Motor neuron (in vitro differentiated cells): Measurements from ENCODE around the gene OCRL. TPM values are rescaled to one million over a fixed set of nuclear protein-coding genes. Genes with fewer than 3 reads are reported as not detected.

Experiments used
- ATAC-seq, 8 experiments: fragments of 200-7000 bp; cut with Tn5 transposase; replicated peaks in 6 of 8; 2 replicates each; pipeline ENCODE4 v1.8.0; 2021; ENCODE audit warnings: mild to moderate bottlenecking in 8 of 8, moderate library complexity in 8 of 8
- H3K27ac ChIP-seq, 2 donors: fragments of 250-450 bp; sonication (Bioruptor Pico); 2 replicates each; pipeline ENCODE4 v1.9.0; 2021; ENCODE audit warnings: antibody characterized with exemption in 2 of 2, mild to moderate bottlenecking in 2 of 2, moderate library complexity in 1 of 2
- H3K4me1 ChIP-seq, 2 donors: fragments of 250-450 bp; sonication (Bioruptor Pico); replicated peaks in 1 of 2; 2 replicates each; pipeline ENCODE4 v1.6.1; 2021; ENCODE audit warnings: antibody characterized with exemption in 2 of 2, mild to moderate bottlenecking in 2 of 2, moderate library complexity in 1 of 2
- H3K4me3 ChIP-seq, 5 donors: fragments of 250-450 bp; sonication (Bioruptor Pico); 2 replicates each; pipeline ENCODE4 v1.9.0; 2021; ENCODE audit warnings: antibody characterized with exemption in 5 of 5, mild to moderate bottlenecking in 5 of 5, moderate library complexity in 4 of 5
- WGBS, 10 experiments: fragments of 450-650 bp; shearing (Covaris generic); methylation state at CpG; one replicate each; pipeline ENCODE4 v1.0.0; 2022; 5-methylcytosine and 5-hydroxymethylcytosine counted together
- in situ Hi-C, 9 experiments: fragments of 400-800 bp; cut with MboI; loops; one replicate each; pipeline ENCODE4 v1.15.0; 2021; ENCODE audit warnings: low sequenced_read_pairs in 9 of 9, low pct_unique_long_range_greater_than_20kb in 2 of 9; ENCODE audit not compliant: unreplicated experiment in 9 of 9
- total RNA-seq, 8 experiments: library from RNA; unstranded; fragments of 300-600 nt; gene quantifications; 2 replicates each; pipeline versions ENCODE4 v1.2.3 to v1.2.4, GENCODE V29; 2022

OCRL gene
- total RNA-seq, 8 experiments from 2014 or later: 12.7 to 22.3 (median 18.5) TPM

DNA sequence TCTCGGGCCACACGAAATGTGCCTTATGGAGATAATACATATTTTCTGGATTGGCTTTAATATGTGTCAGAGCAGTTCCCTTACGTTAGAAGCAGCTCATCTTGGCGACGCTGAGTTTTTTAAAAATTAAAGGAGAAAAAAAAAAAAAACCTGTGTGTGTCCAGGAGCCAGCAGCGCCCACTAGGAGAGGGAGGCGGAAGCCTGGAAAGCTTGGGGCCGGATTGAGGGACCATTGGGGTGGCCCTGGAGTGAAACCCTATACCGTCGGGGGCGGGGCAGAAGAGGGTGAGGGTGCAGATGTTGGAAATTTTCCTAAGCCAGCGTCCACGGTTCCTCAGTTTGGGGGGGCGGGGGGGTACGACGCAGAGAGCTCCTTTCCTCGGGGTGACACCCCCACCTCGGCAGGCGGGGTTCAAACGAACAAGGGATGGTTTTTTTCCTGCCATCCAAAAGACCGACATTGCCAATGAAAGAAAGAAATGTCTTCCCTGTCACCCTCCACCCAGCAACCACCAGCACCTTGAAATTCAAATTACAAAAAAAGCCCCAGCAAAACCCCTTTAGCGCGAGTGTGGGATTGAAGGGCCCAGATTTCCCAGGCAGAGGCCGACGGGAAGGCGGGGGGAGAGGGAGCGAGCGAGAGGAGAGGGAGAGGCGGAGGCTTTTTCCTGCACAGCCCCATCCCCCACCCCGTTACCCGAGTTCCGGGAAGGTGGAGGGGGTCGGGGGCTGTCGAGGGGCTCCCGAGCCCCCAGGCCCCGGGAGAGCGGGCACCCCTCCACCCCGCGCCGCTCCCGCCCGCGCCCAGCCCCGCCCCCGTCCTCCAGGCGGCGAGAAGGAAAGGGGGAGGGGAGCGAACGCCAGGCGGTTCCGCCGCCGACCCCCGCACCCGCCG lies 17.6 kb upstream of the OCRL start:
- ATAC-seq: peak; percentile 58 to 82 (median 76)
- WGBS, 10 experiments: 0 to 32% (median 0%) methylated on average over 1 to 11 of the region's 56 CpGs; no CpG with 5 or more reads in 4 of the 10 experiments
- Histone ChIP-seq H3K4me1 (peaks cover 3 to 5% of the 10 kb centered on the region in 2 donors), H3K27ac (peak overlapping the region; percentile 86 to 89), H3K4me3 (peak overlapping the region; percentile 61 to 98 (median 82))
- in situ Hi-C loops: no loop called here

DNA sequence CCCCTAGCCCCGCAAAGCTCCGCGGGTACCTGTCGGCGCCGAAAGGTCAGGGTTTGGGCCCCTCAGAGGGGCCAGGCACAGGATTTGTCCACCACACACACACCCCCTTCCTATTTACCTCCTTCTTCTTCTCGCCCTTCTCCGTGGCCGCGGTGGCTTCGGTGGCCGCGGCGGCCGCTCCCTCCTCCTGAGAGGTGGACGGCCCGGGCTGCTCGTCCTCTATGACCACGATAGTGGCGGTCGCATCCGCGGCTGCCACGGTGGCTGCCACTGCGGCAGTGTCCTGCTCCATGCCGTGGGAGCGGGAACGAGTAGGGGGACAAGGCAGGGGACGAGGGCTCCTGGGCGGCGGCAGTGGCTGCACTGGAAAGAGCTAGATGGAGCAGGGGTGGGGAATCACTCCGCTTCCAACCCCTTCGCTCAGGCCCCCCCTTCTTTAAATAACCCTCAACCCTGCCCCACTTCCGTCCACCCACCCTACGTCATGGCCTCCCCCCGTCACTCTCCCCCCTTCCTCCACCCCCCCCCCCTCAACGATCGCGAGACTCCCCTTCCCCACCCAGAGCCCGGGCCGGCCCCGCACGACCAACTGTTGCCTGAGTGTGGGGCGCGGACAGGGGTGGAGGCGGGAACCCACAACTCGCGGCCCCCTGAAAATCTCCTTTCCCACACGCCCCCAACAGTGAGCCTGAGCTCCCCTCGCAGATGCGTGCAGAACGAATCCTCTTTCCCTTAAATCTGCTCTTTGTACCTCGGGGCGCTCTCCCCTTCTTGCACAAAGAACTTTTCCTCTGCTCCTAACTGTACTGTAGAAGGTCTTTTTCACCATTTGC lies 16.8 kb upstream of the OCRL start, which contains the start of gene SMARCA1:
Gene SMARCA1 (minus strand): TSS at position 412 of the 833 bp plus-strand sequence. CDS start 120 bp downstream, at position 292.
- peak; percentile 51 to 78 (median 71) for ATAC-seq
- in situ Hi-C loops: no loop called here

DNA sequence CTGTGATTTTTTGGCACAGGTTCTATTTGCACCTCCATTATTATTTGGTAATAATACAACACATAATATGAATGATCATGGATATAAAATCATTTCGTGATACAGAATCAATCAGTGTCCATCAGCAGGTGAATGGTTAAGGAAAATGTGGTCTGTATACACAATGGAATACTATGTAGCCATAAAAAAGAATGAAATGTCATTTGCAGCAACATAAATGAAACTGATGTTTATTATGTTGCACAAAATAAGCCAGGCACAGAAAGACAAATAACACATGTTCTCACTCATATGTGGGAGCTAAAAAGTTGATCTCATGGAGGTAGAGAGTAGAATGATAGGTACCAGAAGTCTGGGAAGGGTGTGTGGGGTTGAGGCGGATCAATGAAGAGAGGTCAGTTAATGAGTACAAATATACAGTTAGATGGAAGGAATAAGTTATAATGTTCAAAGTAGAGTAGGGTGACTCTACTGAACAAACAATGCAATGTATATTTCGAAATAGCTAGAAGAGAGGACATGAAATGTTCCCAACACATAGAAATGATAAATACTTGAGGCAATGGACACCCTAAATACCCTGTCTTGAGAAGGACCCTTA lies 15.7 kb upstream of the OCRL start:
- no peak for ATAC-seq
- no peak overlapping the region for H3K27ac ChIP-seq
- peaks cover 3 to 5% of the 10 kb centered on the region in 2 donors for H3K4me1 ChIP-seq
- WGBS, 10 experiments: 20 to 100% (median 90%) methylated on average over 1 to 3 of the region's 3 CpGs; no CpG with 5 or more reads in 3 of the 10 experiments
- H3K4me3 ChIP-seq: no peak overlapping the region
- in situ Hi-C loops: no loop called here

More for the DNA sequence above, 16.8 kb upstream of the OCRL start, which contains the start of gene SMARCA1:
- Histone ChIP-seq H3K4me3 (peak within 1 kb of the TSS; percentile 61 to 98 (median 82)), H3K4me1 (peaks cover 3 to 5% of the 10 kb centered on the region in 2 donors), H3K27ac (peak within 1 kb of the TSS; percentile 86 to 89)
- 60% methylated on average over 1 of the region's 54 CpGs; no CpG with 5 or more reads in 9 of the 10 experiments for WGBS, 10 experiments

DNA sequence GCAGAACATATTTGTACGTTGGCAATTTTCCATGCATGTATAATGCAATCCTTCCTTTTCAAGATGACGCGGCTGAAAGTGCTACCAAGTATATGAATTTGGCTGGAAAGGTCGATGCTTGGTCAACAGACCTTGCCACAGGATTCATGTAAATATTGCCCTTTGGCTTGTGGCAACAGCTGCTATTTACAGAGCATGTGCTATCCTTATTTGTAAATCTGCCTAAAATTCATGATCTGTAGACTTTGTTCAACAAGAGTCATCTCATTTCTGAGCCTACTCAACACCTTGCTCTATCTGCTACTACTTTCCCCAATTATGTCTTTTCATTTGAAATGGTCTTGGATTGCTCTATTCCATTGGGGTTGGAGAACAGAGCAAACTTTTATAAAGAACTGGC lies 14.9 kb upstream of the OCRL start:
- in situ Hi-C loops: no loop called here
- ATAC-seq: peak in 3 of 8 experiments; percentile 6 to 39 (median 8)
- 14 to 100% (median 67%) methylated on average over 1 to 4 of the region's 4 CpGs; no CpG with 5 or more reads in 5 of the 10 experiments for WGBS, 10 experiments
- H3K27ac ChIP-seq: no peak overlapping the region
- H3K4me3 ChIP-seq: no peak overlapping the region
- H3K4me1 ChIP-seq: peaks cover 3 to 5% of the 10 kb centered on the region in 2 donors

DNA sequence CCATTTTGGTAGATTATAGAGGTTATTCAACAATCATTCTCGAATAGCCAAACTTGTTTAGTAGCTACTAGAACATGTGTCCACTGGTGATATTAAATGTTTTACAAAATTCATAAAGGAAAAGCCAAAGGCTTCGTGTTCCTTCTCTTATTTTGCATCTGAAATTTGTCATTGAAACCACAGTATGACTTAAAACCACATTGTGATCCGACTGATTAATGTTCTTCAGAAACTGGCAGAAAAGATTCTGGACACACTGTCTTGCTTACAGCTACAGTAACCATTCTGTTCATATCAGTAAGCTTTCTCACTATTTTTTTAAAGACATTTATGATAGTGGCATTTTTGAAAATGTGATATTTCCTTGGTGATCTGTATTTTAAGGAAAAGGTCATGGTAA lies 14.2 kb upstream of the OCRL start:
- no peak for ATAC-seq
- in situ Hi-C loops: no loop called here
- 0 to 83% (median 65%) methylated on average over 1 to 3 of the region's 3 CpGs; no CpG with 5 or more reads in 4 of the 10 experiments for WGBS, 10 experiments
- peaks cover 2% of the 10 kb centered on the region in 2 donors for H3K4me1 ChIP-seq
- H3K4me3 ChIP-seq: no peak overlapping the region
- H3K27ac ChIP-seq: no peak overlapping the region

DNA sequence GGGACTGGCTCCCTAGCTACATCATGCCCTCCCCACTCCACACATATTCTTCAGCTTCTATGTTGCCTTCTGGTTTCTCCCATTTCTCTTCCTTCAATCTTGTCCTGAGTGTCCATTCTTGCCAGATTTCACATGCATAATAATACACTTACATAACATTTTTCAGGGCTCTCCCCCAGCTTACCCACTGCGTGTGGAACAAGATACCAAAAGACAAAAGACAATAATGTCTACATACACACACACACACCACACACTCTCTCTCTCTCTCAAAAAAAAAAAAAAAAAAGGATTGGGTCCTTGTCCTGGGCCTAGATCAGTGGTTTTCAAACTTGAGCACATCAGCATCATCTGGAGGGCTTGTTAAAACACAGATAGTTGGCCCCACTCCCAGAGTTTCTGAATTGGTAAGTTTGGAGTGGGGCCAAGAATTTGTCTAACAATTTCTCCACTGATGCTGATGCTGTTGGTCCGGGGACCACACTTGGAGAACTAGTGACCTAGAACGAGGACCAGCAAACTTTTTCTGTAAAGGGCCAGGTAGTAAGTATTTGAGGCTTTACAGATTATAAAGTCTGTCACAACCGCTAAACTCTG lies 10.3 kb upstream of the OCRL start:
- in situ Hi-C loops: no loop called here
- no peak overlapping the region for H3K27ac ChIP-seq
- H3K4me3 ChIP-seq: no peak overlapping the region
- ATAC-seq: peak in 1 of 8 experiments; percentile 50
- H3K4me1 ChIP-seq: no peaks in the 10 kb centered on the region
- WGBS, 10 experiments: 0 to 67% (median 30%) methylated on average over 1 to 4 of the region's 4 CpGs; no CpG with 5 or more reads in 5 of the 10 experiments

DNA sequence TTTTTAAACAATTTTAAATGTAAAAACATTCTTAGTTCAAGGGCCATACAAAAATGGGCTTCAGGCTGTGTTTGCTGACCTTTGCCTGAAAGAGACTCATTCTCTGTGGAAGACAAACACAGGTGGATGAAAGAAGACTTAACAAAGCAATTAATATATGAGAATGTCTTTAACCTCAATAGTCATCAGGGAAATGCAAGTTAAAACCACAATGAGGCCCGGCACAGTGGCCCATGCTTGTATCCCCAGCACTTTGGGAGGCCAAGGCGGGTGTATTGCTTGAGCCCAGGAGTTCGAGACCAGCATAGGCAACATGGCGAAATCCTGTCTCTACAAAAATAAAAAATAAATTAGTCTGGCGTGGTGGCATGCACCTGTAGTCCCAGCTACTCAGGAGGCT lies 9.6 kb upstream of the OCRL start:
- WGBS, 10 experiments: 31% methylated on average over 5 of the region's 5 CpGs; no CpG with 5 or more reads in 9 of the 10 experiments
- no peak for ATAC-seq
- Histone ChIP-seq H3K4me1 (no peaks in the 10 kb centered on the region), H3K27ac (no peak overlapping the region), H3K4me3 (no peak overlapping the region)
- in situ Hi-C loops: no loop called here

DNA sequence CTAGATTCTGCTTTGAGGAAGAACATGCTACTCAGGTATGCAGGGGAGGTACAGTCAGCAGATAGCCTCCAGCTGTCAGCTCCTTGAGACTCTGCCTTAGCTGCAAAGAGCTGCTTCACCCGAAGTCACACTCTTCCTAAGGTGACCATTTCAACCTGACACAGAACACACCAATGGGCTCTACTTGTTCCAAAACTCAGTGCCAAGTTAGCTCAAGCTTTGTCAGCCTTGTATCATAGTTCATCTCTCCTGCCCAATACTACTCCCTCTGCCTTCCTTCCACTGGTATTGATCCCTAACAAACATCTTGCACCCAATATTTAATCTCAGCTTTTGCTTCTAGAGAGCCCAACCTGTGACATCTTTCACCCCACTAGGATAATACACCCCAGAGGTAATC lies 8.9 kb upstream of the OCRL start:
- in situ Hi-C loops: no loop called here

DNA sequence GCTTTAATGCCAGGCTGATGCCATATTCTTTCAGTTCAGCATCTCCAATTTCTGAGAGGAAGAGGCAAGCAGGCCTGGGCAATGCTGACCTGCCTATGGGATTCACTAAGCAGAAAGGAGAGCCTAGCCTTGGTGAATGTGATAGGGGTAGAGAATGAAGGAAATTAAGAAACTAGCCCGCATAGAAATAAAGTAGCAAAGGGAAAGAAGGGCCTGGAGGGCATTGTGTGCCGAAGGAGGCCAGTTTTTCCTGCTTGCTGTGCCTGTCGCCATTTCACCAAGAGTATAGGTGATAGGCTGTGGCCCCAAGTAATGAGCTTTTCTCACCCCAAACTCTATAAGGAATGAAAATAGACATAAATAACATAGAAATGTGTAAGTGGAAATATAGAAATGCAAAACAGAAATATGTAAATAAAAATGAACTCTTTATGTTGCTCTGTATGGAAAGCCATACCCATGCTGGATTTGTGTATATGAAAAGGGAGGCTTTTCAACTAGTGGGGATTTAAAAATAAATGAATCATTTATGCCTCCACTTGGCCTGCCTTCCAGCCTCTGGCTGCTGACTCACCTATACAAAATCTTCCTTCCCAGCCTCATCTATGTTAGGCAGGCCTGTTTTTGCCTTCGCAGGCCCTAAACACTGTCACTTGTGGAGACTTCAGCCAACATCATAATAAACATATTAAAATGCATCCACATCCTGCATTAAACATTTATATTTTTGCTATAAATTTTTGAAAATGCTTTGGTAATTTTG lies 5.1 kb upstream of the OCRL start:
- ATAC-seq: peak in 1 of 8 experiments; percentile 42
- Histone ChIP-seq H3K4me1 (peaks cover 0 to 5% of the 10 kb centered on the region in 2 donors), H3K4me3 (no peak overlapping the region), H3K27ac (no peak overlapping the region)
- in situ Hi-C loops: no loop called here
- WGBS, 10 experiments: 20 to 92% (median 60%) methylated on average over 1 to 4 of the region's 4 CpGs; no CpG with 5 or more reads in 4 of the 10 experiments

More for the DNA sequence above, 8.9 kb upstream of the OCRL start:
- no peak overlapping the region for H3K27ac ChIP-seq
- no peak overlapping the region for H3K4me3 ChIP-seq
- no peak for ATAC-seq
- H3K4me1 ChIP-seq: no peaks in the 10 kb centered on the region
- WGBS, 10 experiments: 0 to 80% methylated on average over 1 of the region's 1 CpG; no CpG with 5 or more reads in 8 of the 10 experiments

DNA sequence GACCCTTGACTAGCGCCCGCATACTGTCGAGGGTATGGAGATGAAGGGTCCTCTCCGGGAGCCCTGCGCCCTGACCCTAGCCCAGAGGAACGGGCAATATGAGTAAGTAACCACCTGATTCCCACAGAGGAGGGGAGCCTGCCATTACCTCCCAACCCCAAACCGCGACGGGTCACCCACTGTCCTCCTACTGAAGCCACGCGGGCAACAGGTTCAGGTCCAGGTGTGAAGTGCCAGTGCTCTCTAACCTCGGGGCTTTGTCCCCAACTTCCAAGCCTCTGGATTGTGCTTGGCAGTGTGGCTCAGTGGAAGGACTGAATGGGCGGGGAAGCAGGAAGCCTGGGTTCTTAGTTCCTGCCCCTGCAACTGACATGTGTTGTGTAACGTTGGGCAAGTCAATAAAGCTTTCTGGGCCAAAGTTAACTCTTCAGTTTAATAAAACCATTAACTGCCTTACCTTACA lies 694 bp downstream of the OCRL start:
- H3K4me1 ChIP-seq: peaks cover 0 to 9% of the 10 kb centered on the region in 2 donors
- in situ Hi-C loops: no loop called here
- peak overlapping the region; percentile 59 to 100 (median 70) for H3K4me3 ChIP-seq
- peak; percentile 38 to 65 (median 55) for ATAC-seq
- WGBS, 10 experiments: 0 to 50% (median 9%) methylated on average over 1 of the region's 14 CpGs; no CpG with 5 or more reads in 7 of the 10 experiments
- H3K27ac ChIP-seq: no peak overlapping the region

DNA sequence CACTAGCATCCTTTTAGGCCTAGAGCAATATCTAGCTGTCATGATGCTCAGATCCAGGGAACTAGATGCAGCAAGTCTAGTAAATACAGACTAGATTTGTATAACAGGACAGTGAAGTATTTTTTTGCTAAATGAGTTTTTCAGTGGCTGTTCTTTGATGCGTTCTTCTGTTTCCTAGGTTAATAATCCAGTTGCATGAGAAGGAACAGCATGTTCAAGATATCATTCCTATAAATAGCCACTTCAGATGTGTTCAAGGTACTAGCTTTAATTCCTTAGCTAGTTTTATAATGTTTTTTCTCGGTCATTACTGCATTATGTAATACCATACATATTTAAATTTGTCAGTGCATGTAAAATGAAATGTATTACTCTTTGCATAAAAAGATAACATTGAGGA lies 4.7 kb downstream of the OCRL start:
- H3K27ac ChIP-seq: no peak overlapping the region
- H3K4me1 ChIP-seq: peaks cover 0 to 5% of the 10 kb centered on the region in 2 donors
- no peak for ATAC-seq
- 27 to 83% (median 75%) methylated on average over 1 to 2 of the region's 2 CpGs; no CpG with 5 or more reads in 5 of the 10 experiments for WGBS, 10 experiments
- in situ Hi-C loops: no loop called here
- H3K4me3 ChIP-seq: no peak overlapping the region
